T-cell (primary cell): ENCODE data around the gene JTB. TPM values are rescaled to one million over a fixed set of nuclear protein-coding genes. Genes with fewer than 3 reads are reported as not detected.
A peak's percentile ranks its signal among the peaks of the same experiment; 100 is the strongest.

Experiments
- ATAC-seq, 4 experiments: fragments of 200-7000 bp in 3 of 4; fragments of 150-1000 bp in 1 of 4; cut with Tn5 transposase; replicated peaks in 1 of 4; 1 replicate in 3 of 4; 2 replicates in 1 of 4; pipeline ENCODE4 v1.10.0; 2021; ENCODE audit warnings: moderate library complexity in 3 of 4, mild to moderate bottlenecking in 2 of 4, moderate number of reproducible peaks in 1 of 4
- CTCF ChIA-PET, 2 donors: fragments of 300-600 bp; sonication (Branson Sonifier 250); formaldehyde crosslinking; loops; one replicate each; lab custom pipeline; 2022; ENCODE audit warnings: antibody characterized with exemption in 2 of 2; lab: Charles Lee
- POLR2A ChIA-PET, 2 donors: fragments of 300-600 bp; sonication (Branson Sonifier 250); formaldehyde crosslinking; loops; one replicate each; lab custom pipeline; 2022; ENCODE audit warnings: antibody characterized with exemption in 2 of 2; lab: Charles Lee
- DNase-seq, 35 experiments: peaks; one replicate each; pipeline versions ENCODE4 v3.0.0 to v3.0.0-alpha.2; 2013 to 2023
- H3K27ac ChIP-seq: one replicate; pipeline ENCODE4 v1.5.1; 2013; ENCODE audit warnings: low read length
- H3K27me3 ChIP-seq, 2 experiments: replicated peaks in 1 of 2; 1 replicate in 1 of 2; 2 replicates in 1 of 2; pipeline versions ENCODE4 v1.6.1 to v1.7.0; 2013; ENCODE audit warnings: low read length in 1 of 2, mixed read lengths in 1 of 2; ENCODE audit not compliant: control insufficient read depth in 2 of 2, insufficient read depth in 2 of 2; ENCODE audit errors: extremely low read depth in 1 of 2
- H3K36me3 ChIP-seq, 2 donors: 1 replicate in 1 of 2; 2 replicates in 1 of 2; pipeline versions ENCODE4 v1.6.1 to v1.7.0; 2013; ENCODE audit warnings: low read length in 1 of 2; ENCODE audit not compliant: control insufficient read depth in 2 of 2, insufficient read depth in 1 of 2; ENCODE audit errors: extremely low read depth in 1 of 2
- H3K4me1 ChIP-seq, 2 experiments: 1 replicate in 1 of 2; 2 replicates in 1 of 2; pipeline versions ENCODE4 v1.6.1 to v1.7.0; 2013; ENCODE audit warnings: low read length in 2 of 2, mixed read lengths in 1 of 2; ENCODE audit not compliant: insufficient read depth in 2 of 2, control insufficient read depth in 1 of 2; ENCODE audit errors: extremely low read depth in 1 of 2
- H3K4me3 ChIP-seq, 2 donors: 1 replicate in 1 of 2; 2 replicates in 1 of 2; pipeline versions ENCODE4 v1.5.1 to v1.7.0; 2013; ENCODE audit warnings: mild to moderate bottlenecking in 2 of 2, low read length in 1 of 2, moderate library complexity in 1 of 2; ENCODE audit not compliant: control insufficient read depth in 1 of 2; ENCODE audit errors: extremely low read depth in 1 of 2
- H3K9me3 ChIP-seq: 2 replicates; pipeline ENCODE4 v1.7.0; 2013
- H3K27ac Mint-ChIP-seq, 2 donors: one replicate each; pipeline ENCODE4 v1.8.0; 2020 to 2021; ENCODE audit warnings: mild to moderate bottlenecking in 2 of 2, mixed read lengths in 2 of 2
- H3K27me3 Mint-ChIP-seq, 2 donors: one replicate each; pipeline ENCODE4 v1.8.0; 2021 to 2022; ENCODE audit warnings: mixed read lengths in 2 of 2
- H3K36me3 Mint-ChIP-seq: one replicate; pipeline ENCODE4 v1.8.0; 2021; ENCODE audit warnings: mixed read lengths
- H3K4me1 Mint-ChIP-seq, 3 donors: one replicate each; pipeline ENCODE4 v1.8.0; 2020 to 2022; ENCODE audit warnings: mixed read lengths in 3 of 3, mild to moderate bottlenecking in 1 of 3
- H3K4me3 Mint-ChIP-seq, 3 donors: one replicate each; pipeline ENCODE4 v1.8.0; 2020 to 2022; ENCODE audit warnings: mild to moderate bottlenecking in 3 of 3, mixed read lengths in 3 of 3, moderate library complexity in 3 of 3
- H3K9me3 Mint-ChIP-seq, 3 donors: one replicate each; pipeline ENCODE4 v1.8.0; 2020 to 2022; ENCODE audit warnings: mixed read lengths in 3 of 3
- WGBS: methylation state at CpG from one replicate; pipeline ENCODE4 v1.1.5; 2013; ENCODE audit warnings: missing lambda C conversion rate; ENCODE audit not compliant: insufficient coverage; 5-methylcytosine and 5-hydroxymethylcytosine counted together
- total RNA-seq, 35 experiments: library from RNA in 6 of 35; stranded (reverse) in 6 of 35; fragments of 120-200 nt in 1 of 35; gene quantifications; one replicate each; pipeline versions ENCODE4 v1.2.1 to v1.2.4 and lab custom pipeline; 2013 to 2026

Gene JTB
- total RNA-seq, 5 donors from 2014 or later (not counting 1 experiment from before 2014, with no cell fraction given) = 90.4 to 137 (median 129) TPM

DNA sequence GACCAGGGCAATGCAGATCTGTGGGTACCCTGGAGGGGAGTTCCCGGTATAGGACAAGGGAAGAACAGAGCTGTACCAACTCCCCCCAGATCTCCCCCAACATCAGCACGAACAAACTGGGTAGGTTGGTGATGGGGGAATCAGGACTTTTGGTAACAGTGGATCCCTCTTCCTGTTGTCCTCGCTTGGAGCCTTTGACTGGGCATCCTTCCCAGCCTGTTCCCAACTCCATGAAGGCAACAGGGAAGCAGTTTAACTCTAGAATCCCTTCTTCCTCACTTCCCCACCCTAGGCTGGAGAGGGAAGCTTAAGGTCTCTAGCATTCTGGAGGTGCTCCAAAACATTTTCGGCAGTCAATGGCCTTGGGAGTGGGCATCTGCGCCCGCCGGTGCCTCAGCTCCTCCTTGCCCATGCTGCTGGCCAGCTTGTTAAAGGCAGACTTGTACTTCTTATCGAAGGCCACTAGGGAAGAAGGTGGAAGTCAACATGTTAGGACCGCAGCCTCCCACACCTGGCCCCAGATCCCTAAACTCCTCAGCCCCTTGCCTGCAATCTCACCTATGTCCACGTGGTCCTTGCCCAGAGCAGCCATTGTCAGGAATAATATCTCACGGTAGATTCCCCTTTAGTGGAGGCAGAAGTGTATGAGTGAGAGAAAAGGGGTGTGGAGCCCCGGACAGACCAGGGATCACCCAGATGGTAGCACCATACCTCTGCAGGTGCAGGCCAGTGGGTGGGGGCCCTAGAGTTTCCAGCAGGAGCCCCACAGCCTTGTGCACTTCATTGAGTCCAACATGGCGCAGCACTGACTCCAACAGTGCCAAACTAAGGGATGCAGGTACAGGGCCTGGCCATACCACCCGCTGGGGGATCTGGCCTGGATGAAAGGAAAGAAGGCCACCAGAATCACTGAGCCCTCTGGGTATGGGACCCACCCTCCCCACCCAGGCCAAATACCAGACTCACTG is 47.2 kb downstream of the JTB start:
- no peak overlapping the region for H3K4me3 Mint-ChIP-seq
- H3K9me3 ChIP-seq = no peaks in the 10 kb centered on the region
- 97% methylated on average over 5 of the region's 14 CpGs for WGBS
- no peak for ATAC-seq
- no peaks in the 10 kb centered on the region for H3K27me3 ChIP-seq
- peaks cover 2 to 3% of the 10 kb centered on the region in 2 experiments for H3K4me1 ChIP-seq
- peaks cover 12% of the 10 kb centered on the region for H3K36me3 Mint-ChIP-seq
- no peak for DNase-seq
- no peak overlapping the region for H3K27ac Mint-ChIP-seq
- H3K36me3 ChIP-seq = peaks cover 29 to 43% of the 10 kb centered on the region in 2 donors
- ChIA-PET CTCF (interaction anchor here in 1 of 2 donors (1.0 to 1.2 kb wide), 2 partner anchors 10 to 12 kb away, joined by 3 read pairs; no protein-coding TSS in a partner anchor), POLR2A (interaction anchor here in 1 of 2 donors (0.5 to 0.9 kb wide), 2 partner anchors 47 to 85 kb away, joined by 3 to 4 read pairs; partner anchors contain the start of gene JTB)
- H3K27ac ChIP-seq = no peak overlapping the region
- H3K4me1 Mint-ChIP-seq = peaks cover 4 to 15% (median 8%) of the 10 kb centered on the region in 3 donors
- no peaks in the 10 kb centered on the region for H3K9me3 Mint-ChIP-seq
- H3K27me3 Mint-ChIP-seq = no peaks in the 10 kb centered on the region
- no peak overlapping the region for H3K4me3 ChIP-seq

DNA sequence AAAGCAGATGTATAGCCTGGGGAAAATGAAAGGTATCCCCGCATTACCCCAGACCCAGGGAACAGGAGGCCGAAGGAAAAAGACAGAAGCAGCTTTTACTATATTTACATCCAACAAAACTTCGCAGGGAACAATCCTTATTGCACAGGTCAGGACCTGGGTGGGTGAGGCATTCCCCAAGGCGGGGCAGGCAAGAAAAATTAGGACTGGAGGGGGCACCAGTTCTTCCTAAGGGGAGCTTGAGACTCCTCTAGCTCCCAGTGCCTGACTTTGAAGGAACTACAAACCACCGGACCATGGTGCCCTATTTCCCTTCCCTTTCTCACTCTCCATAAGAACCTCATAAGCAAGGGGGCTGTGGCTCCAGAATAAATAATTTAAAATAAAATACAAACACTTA is 48.0 kb downstream of the JTB start:
- H3K27ac Mint-ChIP-seq = peak overlapping the region in 1 of 2 donors; percentile 13
- no peak overlapping the region for H3K4me3 Mint-ChIP-seq
- ChIA-PET POLR2A (interaction anchor here in 1 of 2 donors (0.6 kb wide), 1 partner anchor 193 kb away, joined by 3 read pairs; no protein-coding TSS in a partner anchor), CTCF (interaction anchor here in 1 of 2 donors (1.0 to 1.2 kb wide), 2 partner anchors 9 to 11 kb away, joined by 3 read pairs; no protein-coding TSS in a partner anchor)
- Histone ChIP-seq H3K27ac (no peak overlapping the region), H3K4me3 (no peak overlapping the region), H3K27me3 (no peaks in the 10 kb centered on the region), H3K4me1 (peaks cover 2 to 5% of the 10 kb centered on the region in 2 experiments), H3K36me3 (peaks cover 27 to 34% of the 10 kb centered on the region in 2 donors), H3K9me3 (no peaks in the 10 kb centered on the region)
- no peak for ATAC-seq
- H3K9me3 Mint-ChIP-seq = no peaks in the 10 kb centered on the region
- DNase-seq = no peak
- H3K27me3 Mint-ChIP-seq = no peaks in the 10 kb centered on the region
- H3K36me3 Mint-ChIP-seq = peaks cover 10% of the 10 kb centered on the region
- H3K4me1 Mint-ChIP-seq = peaks cover 5 to 15% (median 8%) of the 10 kb centered on the region in 3 donors
- WGBS = 100% methylated on average over 2 of the region's 5 CpGs

DNA sequence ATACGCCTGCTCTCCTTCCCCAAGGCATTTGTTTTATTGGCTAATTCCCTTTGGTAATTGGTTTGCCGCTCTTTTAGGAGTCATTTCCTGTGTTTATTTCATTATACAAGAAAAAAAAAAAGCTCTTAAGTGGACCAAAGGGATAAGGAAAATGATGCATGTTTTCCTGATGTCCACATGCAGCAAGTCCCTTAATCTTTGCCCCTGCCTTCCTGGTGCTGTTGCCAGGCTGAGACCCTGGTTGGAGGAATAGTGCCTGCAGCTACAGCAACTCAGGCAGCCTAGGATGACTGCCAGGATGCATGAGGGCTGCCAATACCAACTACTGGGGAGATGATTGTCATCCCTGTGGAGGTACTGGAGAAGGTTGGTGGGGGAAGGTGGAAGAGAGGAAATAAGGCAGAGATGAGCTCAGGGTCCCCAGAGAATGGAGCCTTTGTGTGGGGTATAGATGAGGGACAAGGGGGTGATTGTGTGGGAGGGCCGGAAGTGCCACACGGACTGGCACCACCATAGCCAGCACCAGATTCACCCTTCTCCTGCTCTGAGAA is 48.6 kb downstream of the JTB start:
- ATAC-seq = no peak
- peaks cover 3 to 10% of the 10 kb centered on the region in 2 experiments for H3K4me1 ChIP-seq
- Mint-ChIP-seq H3K4me1 (peaks cover 9 to 18% (median 10%) of the 10 kb centered on the region in 3 donors), H3K36me3 (peaks cover 8% of the 10 kb centered on the region), H3K27ac (peak overlapping the region; percentile 13 to 29), H3K4me3 (no peak overlapping the region), H3K9me3 (no peaks in the 10 kb centered on the region), H3K27me3 (no peaks in the 10 kb centered on the region)
- WGBS = no CpG with 5 or more reads among the region's 4 CpGs
- H3K9me3 ChIP-seq = no peaks in the 10 kb centered on the region
- CTCF ChIA-PET = interaction anchor here in 1 of 2 donors (1.2 kb wide), 1 partner anchor 10 kb away, joined by 3 read pairs; no protein-coding TSS in a partner anchor
- DNase-seq = no peak
- POLR2A ChIA-PET = interaction anchor here in 1 of 2 donors (0.6 kb wide), 1 partner anchor 194 kb away, joined by 3 read pairs; no protein-coding TSS in a partner anchor
- H3K27me3 ChIP-seq = no peaks in the 10 kb centered on the region
- peaks cover 23 to 29% of the 10 kb centered on the region in 2 donors for H3K36me3 ChIP-seq
- H3K27ac ChIP-seq = no peak overlapping the region
- H3K4me3 ChIP-seq = no peak overlapping the region

DNA sequence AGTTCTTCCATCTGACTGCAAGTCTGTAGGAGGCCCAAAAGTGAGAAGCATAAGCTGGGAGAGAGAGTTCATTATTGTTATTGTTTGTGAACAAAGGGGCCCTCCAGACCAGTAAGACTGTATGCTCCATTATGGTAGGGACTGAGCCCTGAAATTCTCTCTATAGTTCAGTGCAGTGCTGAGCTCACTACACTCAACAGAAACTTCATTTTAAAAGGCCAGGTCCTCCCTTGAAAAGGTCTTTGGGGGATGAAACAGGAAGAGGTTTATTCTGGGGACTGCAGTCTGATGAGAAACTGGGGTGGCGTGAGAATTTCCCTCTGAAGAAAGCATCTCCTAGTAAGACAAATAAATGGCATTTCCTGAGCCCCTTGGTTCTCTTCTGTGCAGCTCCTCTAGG is 49.2 kb downstream of the JTB start:
- no CpG with 5 or more reads among the region's 1 CpG for WGBS
- H3K36me3 Mint-ChIP-seq = peaks cover 8% of the 10 kb centered on the region
- H3K27ac ChIP-seq = no peak overlapping the region
- ChIA-PET POLR2A (no interaction called here), CTCF (interaction anchor here in 1 of 2 donors (0.6 kb wide), 1 partner anchor 119 kb away, joined by 3 read pairs; no protein-coding TSS in a partner anchor)
- no peaks in the 10 kb centered on the region for H3K27me3 ChIP-seq
- H3K36me3 ChIP-seq = peaks cover 20 to 23% of the 10 kb centered on the region in 2 donors
- no peak overlapping the region for H3K4me3 ChIP-seq
- H3K4me1 Mint-ChIP-seq = peaks cover 10 to 24% (median 15%) of the 10 kb centered on the region in 3 donors
- no peaks in the 10 kb centered on the region for H3K27me3 Mint-ChIP-seq
- DNase-seq = no peak
- peak overlapping the region; percentile 13 to 29 for H3K27ac Mint-ChIP-seq
- H3K9me3 ChIP-seq = no peaks in the 10 kb centered on the region
- no peaks in the 10 kb centered on the region for H3K9me3 Mint-ChIP-seq
- H3K4me3 Mint-ChIP-seq = no peak overlapping the region
- no peak for ATAC-seq
- H3K4me1 ChIP-seq = peaks cover 4 to 15% of the 10 kb centered on the region in 2 experiments

DNA sequence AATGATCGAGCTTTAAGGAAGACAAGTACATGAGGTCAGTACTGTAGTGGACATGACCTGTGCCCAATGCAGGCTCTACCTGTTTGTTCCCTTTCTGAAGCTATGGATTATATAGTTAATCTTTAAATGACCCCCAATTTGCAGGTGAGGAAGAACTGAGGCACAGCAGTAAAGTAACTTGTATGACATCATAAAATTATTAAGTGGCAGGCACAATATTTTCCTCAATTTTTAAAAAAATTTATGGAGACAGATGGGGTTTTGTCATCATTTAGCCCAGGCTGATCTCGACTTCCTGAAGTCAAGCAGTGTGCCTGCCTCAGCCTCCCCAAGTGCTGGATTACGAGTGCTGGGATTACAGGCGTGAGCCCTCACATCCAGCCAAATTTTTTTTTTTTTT is 51.1 kb downstream of the JTB start:
- POLR2A ChIA-PET = interaction anchor here in 1 of 2 donors (0.7 kb wide), 1 partner anchor 44 kb away, joined by 17 read pairs; no protein-coding TSS in a partner anchor

More for the DNA sequence above, 51.1 kb downstream of the JTB start:
- Mint-ChIP-seq H3K4me1 (peaks cover 14 to 33% (median 22%) of the 10 kb centered on the region in 3 donors), H3K27ac (no peak overlapping the region), H3K9me3 (no peaks in the 10 kb centered on the region), H3K4me3 (no peak overlapping the region), H3K27me3 (peaks cover 0 to 1% of the 10 kb centered on the region in 2 donors), H3K36me3 (no peaks in the 10 kb centered on the region)
- H3K27ac ChIP-seq = no peak overlapping the region
- WGBS = 100% methylated on average over 3 of the region's 4 CpGs
- H3K27me3 ChIP-seq = no peaks in the 10 kb centered on the region
- H3K4me3 ChIP-seq = no peak overlapping the region
- H3K9me3 ChIP-seq = no peaks in the 10 kb centered on the region
- CTCF ChIA-PET = no interaction called here
- H3K36me3 ChIP-seq = peaks cover 8% of the 10 kb centered on the region in 2 donors
- peaks cover 4 to 22% of the 10 kb centered on the region in 2 experiments for H3K4me1 ChIP-seq
- no peak for DNase-seq
- ATAC-seq = no peak
